Measurements from ENCODE around the gene ADORA1.

ADORA1 gene

DNA sequence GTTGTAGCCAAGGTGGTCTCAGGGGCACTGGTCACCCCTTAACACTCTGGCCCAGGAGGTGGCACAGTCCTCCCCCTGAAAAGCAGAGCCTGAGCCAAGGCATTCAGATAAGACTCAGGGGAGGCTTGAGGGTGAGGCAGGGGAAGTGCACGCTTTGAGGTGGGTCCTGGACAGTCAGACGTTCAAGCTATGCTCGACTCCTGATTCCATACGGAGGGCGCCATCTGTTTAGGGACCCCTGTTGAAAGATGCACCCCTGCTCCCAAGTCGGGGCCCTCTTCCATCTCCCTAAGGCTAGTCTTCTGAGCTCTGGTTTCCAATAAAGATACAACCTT is 71.9 kb downstream of the ADORA1 start:
- Mint-ChIP-seq H3K27me3 (peaks cover 7% of the 10 kb centered on the region), H3K4me1 (ENCODE audit: low read depth) (peaks cover 3% of the 10 kb centered on the region), H3K36me3 (ENCODE audit: low read depth) (no peaks in the 10 kb centered on the region), H3K4me3 (no peak overlapping the region), H3K27ac (no peak overlapping the region), H3K9me3 (no peaks in the 10 kb centered on the region)

DNA sequence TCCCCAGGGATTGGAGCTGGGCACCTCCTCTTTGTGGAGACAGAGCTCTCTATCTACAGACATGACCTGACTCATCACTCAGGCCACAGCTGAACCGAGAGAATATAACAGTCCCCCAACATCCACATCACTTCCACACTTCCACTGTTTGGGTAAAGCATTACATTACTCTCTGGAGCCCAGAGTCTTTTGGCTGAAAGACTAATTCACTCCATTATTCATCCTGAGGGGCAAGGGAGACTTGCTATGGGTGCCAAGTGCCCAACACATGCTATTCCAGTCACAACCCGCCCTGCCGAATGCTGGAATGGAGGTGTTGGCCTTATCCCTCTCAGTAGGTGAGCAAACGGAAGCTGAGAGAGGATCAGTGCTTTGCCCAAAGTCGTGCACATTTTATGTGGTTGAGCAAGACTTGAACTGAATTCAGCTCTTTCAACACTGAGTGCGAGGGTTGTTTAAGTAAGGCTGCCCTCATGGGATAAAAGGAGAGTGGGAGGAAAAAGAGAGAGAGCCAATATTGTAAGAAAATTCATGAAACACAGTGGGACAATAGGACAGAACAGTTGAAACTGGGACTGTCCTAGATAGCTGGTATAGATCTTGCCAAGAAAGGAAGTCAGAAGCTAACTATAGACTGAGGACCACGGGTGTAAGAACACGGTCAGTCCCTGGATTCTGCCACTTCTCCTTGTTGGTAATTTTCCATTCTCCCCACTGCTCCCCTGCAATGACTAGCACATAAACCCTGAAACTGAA is 72.5 kb downstream of the ADORA1 start:
- Mint-ChIP-seq H3K4me1 (ENCODE audit: low read depth) (peaks cover 3% of the 10 kb centered on the region), H3K9me3 (no peaks in the 10 kb centered on the region), H3K27ac (no peak overlapping the region), H3K4me3 (no peak overlapping the region), H3K27me3 (peaks cover 7% of the 10 kb centered on the region), H3K36me3 (ENCODE audit: low read depth) (no peaks in the 10 kb centered on the region)

DNA sequence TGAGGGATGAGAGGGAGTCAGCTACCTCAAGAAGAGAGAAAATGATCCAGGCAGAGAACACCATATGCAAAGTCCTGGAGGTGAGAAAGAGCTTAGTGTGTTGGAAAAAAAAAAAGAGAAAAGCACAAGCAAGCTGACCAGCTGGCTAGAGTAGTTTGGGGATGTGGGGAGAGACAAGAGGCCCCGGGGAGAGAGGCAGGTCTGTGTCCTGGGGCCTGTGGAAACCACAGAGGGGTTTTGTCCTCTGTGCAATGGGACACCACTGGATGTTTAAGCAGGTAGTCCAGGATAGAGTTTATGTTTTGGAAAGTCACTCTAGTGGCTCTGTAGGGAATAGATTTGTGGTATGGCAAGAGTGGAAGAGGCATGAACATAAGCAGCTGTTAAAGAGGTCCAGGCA is 73.4 kb downstream of the ADORA1 start:
- H3K27ac Mint-ChIP-seq, result no peak overlapping the region
- H3K9me3 Mint-ChIP-seq, result no peaks in the 10 kb centered on the region
- H3K4me3 Mint-ChIP-seq, result no peak overlapping the region
- H3K36me3 Mint-ChIP-seq (ENCODE audit: low read depth), result no peaks in the 10 kb centered on the region
- H3K4me1 Mint-ChIP-seq (ENCODE audit: low read depth), result peaks cover 3% of the 10 kb centered on the region
- H3K27me3 Mint-ChIP-seq, result peaks cover 7% of the 10 kb centered on the region

DNA sequence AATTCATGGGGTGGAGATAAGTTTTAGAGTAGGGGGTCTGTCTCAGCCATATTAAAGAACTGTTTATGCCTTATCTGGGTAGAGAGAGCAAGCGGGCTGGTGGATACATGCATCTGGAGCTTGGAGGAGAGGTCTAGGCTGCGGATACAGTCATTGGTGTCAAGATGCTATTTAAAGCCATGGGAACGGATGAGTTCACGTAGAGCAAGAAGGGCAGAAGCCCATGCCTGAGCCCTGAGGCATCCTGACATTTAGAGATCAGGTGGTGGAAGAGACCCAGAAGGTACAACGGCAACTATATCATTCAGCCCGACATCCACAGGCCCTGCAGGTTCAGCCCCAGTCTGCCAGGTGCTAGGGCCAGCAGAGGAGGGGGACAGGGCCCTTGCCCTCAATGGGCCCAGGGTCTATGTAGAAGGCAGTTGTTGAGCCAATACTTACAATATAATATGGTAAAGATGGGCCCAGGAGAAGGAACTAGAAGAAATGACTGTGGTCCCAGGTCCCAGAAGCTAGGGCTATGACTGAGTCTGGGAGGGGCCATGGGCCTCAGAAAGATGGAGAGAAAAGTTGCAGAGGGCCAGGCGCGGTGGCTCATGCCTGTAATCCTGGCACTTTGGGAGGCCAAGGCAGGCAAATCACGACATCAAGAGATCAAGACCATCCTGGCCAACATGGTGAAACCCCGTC is 74.1 kb downstream of the ADORA1 start:
- no peak overlapping the region for H3K4me3 Mint-ChIP-seq
- peaks cover 7% of the 10 kb centered on the region for H3K27me3 Mint-ChIP-seq
- no peaks in the 10 kb centered on the region for H3K9me3 Mint-ChIP-seq
- no peak overlapping the region for H3K27ac Mint-ChIP-seq
- peaks cover 3% of the 10 kb centered on the region for H3K4me1 Mint-ChIP-seq (ENCODE audit: low read depth)
- H3K36me3 Mint-ChIP-seq (ENCODE audit: low read depth), result no peaks in the 10 kb centered on the region

DNA sequence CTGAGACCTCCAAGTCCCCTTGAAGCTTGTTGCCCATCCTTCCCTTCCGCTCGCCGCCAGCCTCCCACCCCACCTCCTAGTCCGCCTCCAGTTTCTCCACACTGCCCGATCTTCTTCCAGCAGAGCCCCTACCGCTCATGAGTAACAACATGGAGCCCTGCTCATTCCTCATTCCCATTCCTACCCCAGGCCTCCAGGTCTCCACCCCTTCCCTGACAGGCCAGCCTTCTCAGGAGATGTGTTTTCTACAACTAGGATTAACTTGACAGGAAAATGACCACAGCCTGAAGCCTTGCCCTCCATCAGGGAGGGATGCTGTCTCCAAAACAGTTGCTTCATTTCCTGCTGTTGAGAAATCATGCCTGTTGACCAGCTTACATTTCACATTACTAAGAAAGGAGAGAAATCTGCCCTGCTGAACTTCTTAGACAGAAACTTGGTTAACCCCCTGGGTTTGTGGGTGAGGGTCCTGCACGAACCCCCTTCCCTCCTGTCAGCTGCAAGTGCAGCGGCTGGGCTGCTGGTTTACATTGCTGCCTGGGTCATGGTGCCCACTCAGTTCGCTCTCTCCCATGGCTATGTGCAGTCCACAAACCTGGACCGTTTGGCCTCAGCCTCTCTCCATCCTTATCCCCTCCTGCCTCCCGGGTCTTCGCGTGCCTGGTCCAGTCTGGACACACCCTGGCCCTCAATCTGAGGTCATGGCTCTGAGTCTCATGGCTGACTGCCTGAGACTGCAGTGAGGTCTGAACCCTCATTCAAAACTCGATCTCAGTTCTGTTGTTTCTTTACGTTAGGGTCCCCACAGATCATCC is 75.1 kb downstream of the ADORA1 start:
- Mint-ChIP-seq H3K36me3 (ENCODE audit: low read depth) (no peaks in the 10 kb centered on the region), H3K9me3 (no peaks in the 10 kb centered on the region), H3K27ac (no peak overlapping the region), H3K4me1 (ENCODE audit: low read depth) (no peaks in the 10 kb centered on the region), H3K27me3 (no peaks in the 10 kb centered on the region), H3K4me3 (no peak overlapping the region)

DNA sequence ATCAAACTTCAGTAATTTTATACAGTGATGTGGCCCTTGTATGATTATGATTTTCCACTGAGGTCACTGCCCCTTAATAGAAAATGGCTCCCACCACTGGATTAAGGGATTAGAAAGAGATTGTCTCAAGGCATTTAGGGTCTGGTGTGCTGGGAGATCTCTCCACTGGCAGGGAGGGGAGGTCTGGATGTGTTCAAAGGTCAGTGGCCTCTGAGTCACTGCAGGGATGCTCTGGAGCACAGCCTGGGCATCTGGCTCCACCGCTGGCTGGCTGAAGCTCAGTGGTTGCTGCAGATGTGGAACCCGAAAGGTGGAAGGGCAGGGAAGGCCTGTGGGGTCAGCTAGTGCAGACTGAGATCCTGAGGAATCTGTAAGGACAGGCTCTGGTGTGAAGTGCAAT is 77.2 kb downstream of the ADORA1 start:
- no peaks in the 10 kb centered on the region for H3K27me3 Mint-ChIP-seq
- no peak overlapping the region for H3K27ac Mint-ChIP-seq
- H3K4me1 Mint-ChIP-seq (ENCODE audit: low read depth), result no peaks in the 10 kb centered on the region
- H3K9me3 Mint-ChIP-seq, result no peaks in the 10 kb centered on the region
- no peak overlapping the region for H3K4me3 Mint-ChIP-seq
- H3K36me3 Mint-ChIP-seq (ENCODE audit: low read depth), result no peaks in the 10 kb centered on the region

DNA sequence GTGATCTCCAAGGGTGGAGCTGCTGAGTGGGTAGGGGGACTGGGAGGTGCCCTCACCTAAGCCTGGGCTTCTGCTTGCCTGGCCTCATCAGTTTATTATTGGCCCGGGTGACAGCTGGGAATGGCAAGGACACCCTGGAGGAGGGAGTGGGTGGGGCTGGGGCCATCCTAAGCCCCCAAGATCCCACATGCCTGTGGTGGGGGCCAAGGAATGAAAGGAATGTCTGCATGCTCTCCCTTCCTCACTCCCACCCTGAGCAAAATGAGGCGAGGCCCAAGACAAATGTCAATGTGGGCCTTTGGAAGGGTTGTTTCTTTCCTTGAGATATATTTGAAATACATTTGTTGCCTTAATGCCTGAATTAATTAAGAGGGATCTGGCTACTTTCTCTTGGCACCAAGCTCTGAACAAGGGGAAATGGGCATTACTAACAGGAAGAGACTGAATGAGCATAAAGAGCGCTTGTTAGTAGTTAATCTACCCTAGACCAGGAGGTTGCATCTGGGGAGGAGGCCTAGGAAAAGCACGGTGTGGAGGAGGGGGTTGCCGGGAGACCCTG is 78.7 kb downstream of the ADORA1 start:
- Mint-ChIP-seq H3K4me1 (ENCODE audit: low read depth) (no peaks in the 10 kb centered on the region), H3K36me3 (ENCODE audit: low read depth) (no peaks in the 10 kb centered on the region), H3K27ac (no peak overlapping the region)

DNA sequence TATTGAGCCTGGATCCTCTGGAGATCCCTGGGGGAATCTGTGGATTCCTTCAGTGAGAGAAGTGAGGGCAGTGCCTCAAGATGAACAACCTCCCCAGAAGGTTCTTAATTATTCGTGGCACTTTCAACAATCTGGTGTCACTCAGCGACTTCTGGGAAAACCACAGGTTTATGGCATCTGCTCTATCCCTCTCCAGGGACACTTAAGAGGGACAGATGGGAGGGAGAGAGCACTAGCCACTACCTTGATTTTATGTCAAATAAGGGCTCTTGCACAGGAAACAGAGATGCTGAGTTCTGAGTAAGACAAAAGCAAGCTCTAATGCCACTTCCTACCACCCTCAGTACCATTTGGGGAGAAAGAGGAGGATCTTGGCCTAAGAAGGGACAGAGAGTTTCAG is 80.2 kb downstream of the ADORA1 start:
- no peaks in the 10 kb centered on the region for H3K27me3 Mint-ChIP-seq
- H3K4me3 Mint-ChIP-seq, result no peak overlapping the region
- no peaks in the 10 kb centered on the region for H3K36me3 Mint-ChIP-seq (ENCODE audit: low read depth)
- no peaks in the 10 kb centered on the region for H3K4me1 Mint-ChIP-seq (ENCODE audit: low read depth)
- no peak overlapping the region for H3K27ac Mint-ChIP-seq
- no peaks in the 10 kb centered on the region for H3K9me3 Mint-ChIP-seq

More for the DNA sequence above, 78.7 kb downstream of the ADORA1 start:
- Mint-ChIP-seq H3K27me3 (no peaks in the 10 kb centered on the region), H3K9me3 (no peaks in the 10 kb centered on the region), H3K4me3 (no peak overlapping the region)

DNA sequence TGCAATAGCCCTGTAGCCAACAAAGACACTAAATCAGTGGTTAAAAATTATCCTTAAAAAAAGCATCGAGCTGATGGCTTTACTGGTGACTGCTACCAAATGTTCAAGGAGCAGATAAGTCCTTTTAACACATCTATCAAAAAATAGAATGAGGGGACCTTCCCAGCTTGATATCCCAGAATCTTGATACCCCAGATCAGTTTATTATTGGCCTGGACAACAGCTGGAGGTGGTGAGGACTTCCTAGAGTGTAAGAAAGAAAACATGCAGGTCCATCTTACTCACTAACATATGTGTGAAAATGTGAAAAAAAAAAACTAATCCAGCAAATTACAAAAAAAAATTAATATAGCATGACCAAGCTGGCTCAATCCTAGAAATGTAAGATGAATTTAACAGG is 80.7 kb downstream of the ADORA1 start:
- Mint-ChIP-seq H3K27ac (no peak overlapping the region), H3K4me1 (ENCODE audit: low read depth) (no peaks in the 10 kb centered on the region), H3K9me3 (no peaks in the 10 kb centered on the region), H3K36me3 (ENCODE audit: low read depth) (no peaks in the 10 kb centered on the region), H3K4me3 (no peak overlapping the region), H3K27me3 (no peaks in the 10 kb centered on the region)

DNA sequence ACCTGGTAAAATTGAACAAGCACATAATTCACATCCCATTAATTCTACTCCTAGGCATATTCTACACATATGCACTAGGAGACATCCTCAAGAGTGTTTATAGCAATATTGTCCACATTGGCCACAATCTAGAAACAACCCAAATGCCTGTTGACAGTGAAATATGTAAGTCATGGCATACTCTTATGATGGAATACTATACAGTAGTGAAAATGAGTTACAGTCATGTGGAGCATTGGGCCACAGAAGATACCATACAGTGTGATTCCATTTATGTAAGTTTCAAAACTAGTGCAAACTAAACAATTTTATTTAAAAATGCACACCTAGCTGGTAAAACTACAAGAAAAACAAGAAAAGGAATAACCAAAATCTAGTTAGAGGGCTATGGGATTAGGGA is 82.8 kb downstream of the ADORA1 start:
- Mint-ChIP-seq H3K27me3 (no peaks in the 10 kb centered on the region), H3K4me3 (no peak overlapping the region), H3K36me3 (ENCODE audit: low read depth) (no peaks in the 10 kb centered on the region), H3K9me3 (no peaks in the 10 kb centered on the region), H3K4me1 (ENCODE audit: low read depth) (no peaks in the 10 kb centered on the region), H3K27ac (no peak overlapping the region)

DNA sequence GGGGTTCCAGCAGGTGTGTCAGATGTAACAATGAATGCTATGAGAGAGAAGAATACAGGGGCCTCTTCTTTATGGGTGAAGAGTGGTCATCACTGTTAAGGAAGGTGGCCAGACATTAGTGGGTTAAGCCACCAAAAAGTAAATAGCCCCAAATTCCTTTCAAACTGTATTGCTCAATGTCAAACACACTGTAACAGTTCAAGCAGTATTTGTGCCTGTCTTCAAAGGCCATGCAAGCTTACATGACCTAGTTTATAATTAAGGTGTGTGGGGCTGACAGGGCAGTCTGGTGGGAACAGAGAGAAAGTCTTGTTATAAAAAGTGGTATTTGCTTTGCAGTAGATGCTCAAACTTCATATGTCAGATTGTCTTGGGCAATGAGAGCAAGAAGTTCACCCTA is 83.5 kb downstream of the ADORA1 start:
- no peak overlapping the region for H3K4me3 Mint-ChIP-seq
- H3K27ac Mint-ChIP-seq, result no peak overlapping the region
- H3K9me3 Mint-ChIP-seq, result no peaks in the 10 kb centered on the region
- H3K27me3 Mint-ChIP-seq, result peaks cover under 1% of the 10 kb centered on the region
- no peaks in the 10 kb centered on the region for H3K4me1 Mint-ChIP-seq (ENCODE audit: low read depth)
- no peaks in the 10 kb centered on the region for H3K36me3 Mint-ChIP-seq (ENCODE audit: low read depth)

DNA sequence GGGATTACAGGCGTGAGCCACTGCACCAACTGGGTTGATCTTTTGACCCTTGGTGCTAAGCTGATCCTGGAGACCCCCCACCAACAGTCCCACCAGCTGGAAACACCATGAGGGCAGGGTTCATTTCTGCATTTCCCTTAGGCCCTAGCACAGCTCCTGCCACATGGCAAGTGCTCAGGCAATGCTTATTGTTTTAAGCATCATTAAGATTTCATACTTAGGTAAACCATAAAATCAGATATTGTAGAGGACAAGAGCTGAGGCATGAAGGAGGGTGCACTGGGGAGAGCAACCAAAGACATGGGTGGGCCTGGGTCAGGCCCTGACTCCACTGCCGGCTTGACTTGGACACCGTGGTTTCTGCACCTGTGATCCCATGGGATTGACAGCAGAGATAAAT is 84.3 kb downstream of the ADORA1 start:
- Mint-ChIP-seq H3K4me3 (no peak overlapping the region), H3K4me1 (ENCODE audit: low read depth) (no peaks in the 10 kb centered on the region), H3K27me3 (peaks cover 5% of the 10 kb centered on the region), H3K36me3 (ENCODE audit: low read depth) (no peaks in the 10 kb centered on the region), H3K27ac (no peak overlapping the region), H3K9me3 (no peaks in the 10 kb centered on the region)

DNA sequence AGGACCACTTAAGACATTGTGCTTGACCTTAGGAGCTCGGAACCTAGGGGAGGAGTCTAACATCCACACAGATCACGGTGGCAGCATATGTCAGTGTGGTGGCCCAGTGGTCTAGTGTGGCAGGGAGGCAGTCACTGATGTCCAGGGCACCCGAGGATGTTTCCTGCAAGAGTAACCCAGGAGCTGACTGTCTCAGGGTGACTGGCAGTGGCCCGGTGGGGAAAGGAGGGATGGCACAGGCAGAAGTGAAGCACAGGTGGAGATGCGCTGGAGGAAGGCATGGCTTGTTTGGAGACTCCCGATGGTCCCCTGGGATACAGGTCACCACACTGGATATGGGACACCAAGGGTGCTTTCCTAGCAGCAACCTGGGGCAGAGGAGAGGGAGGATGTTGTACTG is 85.6 kb downstream of the ADORA1 start:
- no peak overlapping the region for H3K4me3 Mint-ChIP-seq
- H3K27me3 Mint-ChIP-seq, result peaks cover 5% of the 10 kb centered on the region
- H3K36me3 Mint-ChIP-seq (ENCODE audit: low read depth), result no peaks in the 10 kb centered on the region
- H3K27ac Mint-ChIP-seq, result no peak overlapping the region
- no peaks in the 10 kb centered on the region for H3K4me1 Mint-ChIP-seq (ENCODE audit: low read depth)
- H3K9me3 Mint-ChIP-seq, result no peaks in the 10 kb centered on the region

DNA sequence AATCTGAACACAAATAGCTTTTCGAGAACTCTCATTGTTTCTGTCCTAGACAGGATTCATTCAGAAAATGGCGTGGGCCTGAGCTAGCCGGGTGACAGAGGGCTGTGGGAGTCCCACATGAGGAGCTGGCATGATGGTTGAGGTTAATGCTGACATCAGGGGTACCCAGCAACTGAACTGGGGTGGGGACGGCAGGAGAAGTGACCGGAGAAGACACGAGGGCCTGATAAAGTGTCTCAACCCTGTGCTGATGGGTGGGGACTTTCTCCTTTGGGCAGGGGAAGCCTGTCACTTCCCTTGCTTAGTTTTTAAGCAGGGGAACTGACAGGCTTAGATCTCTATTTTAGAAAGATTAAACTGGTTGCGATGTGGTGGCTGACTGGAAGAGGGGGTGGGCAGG is 87.3 kb downstream of the ADORA1 start:
- Mint-ChIP-seq H3K27me3 (peaks cover 5% of the 10 kb centered on the region), H3K4me3 (no peak overlapping the region), H3K4me1 (ENCODE audit: low read depth) (no peaks in the 10 kb centered on the region), H3K27ac (peak overlapping the region; percentile 29), H3K9me3 (no peaks in the 10 kb centered on the region), H3K36me3 (ENCODE audit: low read depth) (no peaks in the 10 kb centered on the region)

DNA sequence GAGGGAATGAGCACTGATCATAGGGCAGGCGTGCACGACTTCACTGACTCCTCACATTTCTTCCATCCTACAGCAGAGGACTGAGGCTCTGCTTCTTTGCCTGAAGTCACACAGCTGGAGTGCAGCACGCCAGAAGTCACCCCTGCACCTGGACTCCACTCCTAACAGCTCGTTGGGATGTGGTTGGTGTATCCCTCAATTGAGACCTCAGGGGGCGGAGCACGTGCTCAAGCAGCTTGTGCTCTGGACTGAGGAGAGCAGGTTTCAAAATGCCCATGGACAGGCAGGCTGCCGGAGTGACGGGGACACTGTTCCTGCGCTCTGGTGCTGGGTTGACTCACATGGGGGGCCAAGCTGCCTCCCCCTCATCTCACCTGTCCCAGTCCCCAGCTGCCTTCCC is 88.0 kb downstream of the ADORA1 start:
- Mint-ChIP-seq H3K4me1 (ENCODE audit: low read depth) (no peaks in the 10 kb centered on the region), H3K36me3 (ENCODE audit: low read depth) (no peaks in the 10 kb centered on the region), H3K9me3 (no peaks in the 10 kb centered on the region), H3K27ac (no peak overlapping the region), H3K27me3 (peaks cover 5% of the 10 kb centered on the region), H3K4me3 (no peak overlapping the region)
